Measurements from ENCODE around the gene SPTY2D1.

Gene SPTY2D1

GRCh38 chr11:18617688-18618341 is 16.3 kb downstream of the SPTY2D1 start:
- no peaks in the 10 kb centered on the region for H3K9me3 ChIP-seq (ENCODE audit: control insufficient read depth, insufficient read depth, low read length)
- peaks cover 10% of the 10 kb centered on the region for H3K4me1 ChIP-seq (ENCODE audit: control insufficient read depth, low read length)
- no peaks in the 10 kb centered on the region; the same call in 1 of the 2 replicates for H3F3A ChIP-seq (ENCODE audit: control insufficient read depth, insufficient read depth)
- H3K36me3 ChIP-seq (ENCODE audit: control insufficient read depth, low read length) = peaks cover 21% of the 10 kb centered on the region
- H3K4me3 ChIP-seq (ENCODE audit: low read length) = no peak overlapping the region
- H4K20me1 ChIP-seq (ENCODE audit: control insufficient read depth, insufficient read depth, low read depth, low read length) = no peaks in the 10 kb centered on the region
- H3K27me3 ChIP-seq (ENCODE audit: control insufficient read depth, low read length) = no peaks in the 10 kb centered on the region
- no peaks in the 10 kb centered on the region for H3K9me2 ChIP-seq (replicated peaks; ENCODE audit: control insufficient read depth, low read length)
- no peak for TF ChIP-seq EZH2phosphoT487 (IDR thresholded peaks at IDR 0.05; ENCODE audit: borderline replicate concordance, low read length)
- peaks cover 60% of the 10 kb centered on the region for H3K79me2 ChIP-seq (ENCODE audit: control insufficient read depth, low read length)
- no peak overlapping the region for H3K4me2 ChIP-seq (ENCODE audit: low read length)
- H3K27ac ChIP-seq (ENCODE audit: low read depth, low read length) = no peak overlapping the region

- H3K9me3 ChIP-seq (ENCODE audit: control insufficient read depth, insufficient read depth, low read length) = no peaks in the 10 kb centered on the region
Measured at GRCh38 chr11:18615628-18616392, 18.3 kb downstream of the SPTY2D1 start.

GRCh38 chr11:18614667-18615066 is 19.5 kb downstream of the SPTY2D1 start:
- Histone ChIP-seq H4K20me1 (ENCODE audit: control insufficient read depth, insufficient read depth, low read depth, low read length) (no peaks in the 10 kb centered on the region), H3K4me2 (ENCODE audit: low read length) (no peak overlapping the region), H3K36me3 (ENCODE audit: control insufficient read depth, low read length) (peaks cover 33% of the 10 kb centered on the region), H3K4me1 (ENCODE audit: control insufficient read depth, low read length) (peaks cover 10% of the 10 kb centered on the region), H3K9me2 (replicated peaks; ENCODE audit: control insufficient read depth, low read length) (no peaks in the 10 kb centered on the region), H3K9me3 (ENCODE audit: control insufficient read depth, insufficient read depth, low read length) (no peaks in the 10 kb centered on the region), H3K79me2 (ENCODE audit: control insufficient read depth, low read length) (peaks cover 31% of the 10 kb centered on the region), H3F3A (ENCODE audit: control insufficient read depth, insufficient read depth) (peaks cover 5% of the 10 kb centered on the region; the same call in 1 of the 2 replicates), H3K27ac (ENCODE audit: low read depth, low read length) (no peak overlapping the region), H3K27me3 (ENCODE audit: control insufficient read depth, low read length) (no peaks in the 10 kb centered on the region), H3K4me3 (ENCODE audit: low read length) (no peak overlapping the region)
- TF ChIP-seq, protein P1, sequence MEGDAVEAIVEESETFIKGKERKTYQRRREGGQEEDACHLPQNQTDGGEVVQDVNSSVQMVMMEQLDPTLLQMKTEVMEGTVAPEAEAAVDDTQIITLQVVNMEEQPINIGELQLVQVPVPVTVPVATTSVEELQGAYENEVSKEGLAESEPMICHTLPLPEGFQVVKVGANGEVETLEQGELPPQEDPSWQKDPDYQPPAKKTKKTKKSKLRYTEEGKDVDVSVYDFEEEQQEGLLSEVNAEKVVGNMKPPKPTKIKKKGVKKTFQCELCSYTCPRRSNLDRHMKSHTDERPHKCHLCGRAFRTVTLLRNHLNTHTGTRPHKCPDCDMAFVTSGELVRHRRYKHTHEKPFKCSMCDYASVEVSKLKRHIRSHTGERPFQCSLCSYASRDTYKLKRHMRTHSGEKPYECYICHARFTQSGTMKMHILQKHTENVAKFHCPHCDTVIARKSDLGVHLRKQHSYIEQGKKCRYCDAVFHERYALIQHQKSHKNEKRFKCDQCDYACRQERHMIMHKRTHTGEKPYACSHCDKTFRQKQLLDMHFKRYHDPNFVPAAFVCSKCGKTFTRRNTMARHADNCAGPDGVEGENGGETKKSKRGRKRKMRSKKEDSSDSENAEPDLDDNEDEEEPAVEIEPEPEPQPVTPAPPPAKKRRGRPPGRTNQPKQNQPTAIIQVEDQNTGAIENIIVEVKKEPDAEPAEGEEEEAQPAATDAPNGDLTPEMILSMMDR (IDR thresholded peaks at IDR 0.05; ENCODE audit: low read depth, low read length, poor library complexity, severe bottlenecking) = no peak
- TF ChIP-seq EZH2phosphoT487 (IDR thresholded peaks at IDR 0.05; ENCODE audit: borderline replicate concordance, low read length) = no peak

More at GRCh38 chr11:18615628-18616392, 18.3 kb downstream of the SPTY2D1 start:
- H3K27ac ChIP-seq (ENCODE audit: low read depth, low read length) = no peak overlapping the region
- H3K9me2 ChIP-seq (replicated peaks; ENCODE audit: control insufficient read depth, low read length) = no peaks in the 10 kb centered on the region
- H4K20me1 ChIP-seq (ENCODE audit: control insufficient read depth, insufficient read depth, low read depth, low read length) = no peaks in the 10 kb centered on the region
- H3K27me3 ChIP-seq (ENCODE audit: control insufficient read depth, low read length) = no peaks in the 10 kb centered on the region
- peaks cover 10% of the 10 kb centered on the region for H3K4me1 ChIP-seq (ENCODE audit: control insufficient read depth, low read length)
- no peak overlapping the region for H3K4me2 ChIP-seq (ENCODE audit: low read length)
- peaks cover 2% of the 10 kb centered on the region; the same call in 1 of the 2 replicates for H3F3A ChIP-seq (ENCODE audit: control insufficient read depth, insufficient read depth)
- TF ChIP-seq, protein P1 (IDR thresholded peaks at IDR 0.05; ENCODE audit: low read depth, low read length, poor library complexity, severe bottlenecking) = no peak
- no peak for TF ChIP-seq EZH2phosphoT487 (IDR thresholded peaks at IDR 0.05; ENCODE audit: borderline replicate concordance, low read length)
- H3K79me2 ChIP-seq (ENCODE audit: control insufficient read depth, low read length) = peaks cover 40% of the 10 kb centered on the region
- no peak overlapping the region for H3K4me3 ChIP-seq (ENCODE audit: low read length)
- peaks cover 28% of the 10 kb centered on the region for H3K36me3 ChIP-seq (ENCODE audit: control insufficient read depth, low read length)

DNA sequence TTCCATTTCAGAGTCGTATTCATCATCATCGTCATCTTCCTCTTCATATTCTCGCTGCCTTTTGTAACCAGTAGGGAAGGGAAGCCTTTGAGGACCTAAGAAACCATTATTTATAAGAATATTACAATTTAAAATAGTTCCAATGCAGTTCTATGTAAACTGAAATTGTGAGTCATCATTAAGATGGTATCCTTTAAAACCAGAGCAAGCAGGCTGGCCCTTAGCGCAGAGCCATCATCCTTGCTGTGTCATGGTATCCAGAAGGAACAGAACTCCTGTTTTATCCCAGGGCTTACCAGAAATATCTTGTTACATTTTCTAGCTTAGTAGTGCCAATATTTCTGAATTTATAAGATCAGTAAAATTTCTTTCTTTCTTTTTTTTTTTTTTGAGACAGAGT is 21.7 kb downstream of the SPTY2D1 start:
- Histone ChIP-seq H3K9me3 (ENCODE audit: control insufficient read depth, insufficient read depth, low read length) (no peaks in the 10 kb centered on the region), H3K4me3 (ENCODE audit: low read length) (no peak overlapping the region), H3K27me3 (ENCODE audit: control insufficient read depth, low read length) (no peaks in the 10 kb centered on the region), H3K9me2 (replicated peaks; ENCODE audit: control insufficient read depth, low read length) (no peaks in the 10 kb centered on the region), H3F3A (ENCODE audit: control insufficient read depth, insufficient read depth) (peaks cover 9% of the 10 kb centered on the region; the same call in 1 of the 2 replicates), H3K4me1 (ENCODE audit: control insufficient read depth, low read length) (peaks cover 5% of the 10 kb centered on the region), H4K20me1 (ENCODE audit: control insufficient read depth, insufficient read depth, low read depth, low read length) (no peaks in the 10 kb centered on the region), H3K4me2 (ENCODE audit: low read length) (no peak overlapping the region), H3K79me2 (ENCODE audit: control insufficient read depth, low read length) (peaks cover 9% of the 10 kb centered on the region), H3K36me3 (ENCODE audit: control insufficient read depth, low read length) (peaks cover 51% of the 10 kb centered on the region), H3K27ac (ENCODE audit: low read depth, low read length) (no peak overlapping the region)
- no peak for TF ChIP-seq EZH2phosphoT487 (IDR thresholded peaks at IDR 0.05; ENCODE audit: borderline replicate concordance, low read length)
- TF ChIP-seq, protein P1 (IDR thresholded peaks at IDR 0.05; ENCODE audit: low read depth, low read length, poor library complexity, severe bottlenecking) = no peak

Data from DOHH2 (cell line).